HFF-Myc (cell line): ENCODE measurements around the gene LONP2.

Experiments used
- DNase-seq: peaks from one replicate; pipeline ENCODE4 v3.0.0-alpha.2; 2011; ENCODE audit warnings: low read depth; ENCODE audit errors: extremely low read depth
- H3K4me3 ChIP-seq: replicated peaks from 2 replicates; pipeline ENCODE4 v1.5.1; 2011; ENCODE audit warnings: low read depth, mild to moderate bottlenecking, control low read depth, low read length
- CTCF ChIP-seq: IDR thresholded peaks from 2 replicates; pipeline ENCODE4 v1.5.1; 2012; ENCODE audit warnings: mild to moderate bottlenecking, low read depth, low read length, control low read depth; ENCODE audit errors: missing control alignments

Gene LONP2

GRCh38 chr16:48272837-48273421 is 28.8 kb downstream of the LONP2 start:
- no peak for DNase-seq
- H3K4me3 ChIP-seq, result no peak overlapping the region
- no peak for TF ChIP-seq CTCF

- no peak for DNase-seq
- no peak overlapping the region for H3K4me3 ChIP-seq
- no peak for TF ChIP-seq CTCF
Observed at GRCh38 chr16:48274476-48274875, 30.4 kb downstream of the LONP2 start.

- H3K4me3 ChIP-seq, result no peak overlapping the region
- no peak for TF ChIP-seq CTCF
- DNase-seq, result no peak
Observed at GRCh38 chr16:48276102-48276501, 32.0 kb downstream of the LONP2 start.

GRCh38 chr16:48277158-48277557 is 33.1 kb downstream of the LONP2 start:
- DNase-seq, result no peak
- H3K4me3 ChIP-seq, result no peak overlapping the region
- no peak for TF ChIP-seq CTCF

- H3K4me3 ChIP-seq, result no peak overlapping the region
- DNase-seq, result no peak
- TF ChIP-seq CTCF, result no peak
Observed at GRCh38 chr16:48279199-48279598, 35.1 kb downstream of the LONP2 start.

- no peak for TF ChIP-seq CTCF
- no peak for DNase-seq
- H3K4me3 ChIP-seq, result no peak overlapping the region
Observed at GRCh38 chr16:48280546-48280945, 36.4 kb downstream of the LONP2 start.

- DNase-seq, result no peak
- no peak for TF ChIP-seq CTCF
Observed at GRCh38 chr16:48282636-48283263, 38.6 kb downstream of the LONP2 start.

More at GRCh38 chr16:48282636-48283263, 38.6 kb downstream of the LONP2 start:
- H3K4me3 ChIP-seq, result no peak overlapping the region
